Stimulated activated CD4-positive, alpha-beta T cell treated with anti-CD3 and anti-CD28 coated beads, TNF-alpha, amount 100 ng/mL, for 48 hours (primary cell): ENCODE results near the gene CNIH3.

Experiments
- DNase-seq, 3 donors: peaks; one replicate each; pipeline ENCODE4 v3.0.0-alpha.2; 2020; ENCODE audit warnings: low read depth in 3 of 3

The CNIH3 gene

GRCh38 chr1:224777180-224777579 is 161.1 kb downstream of the CNIH3 start:
- no peak for DNase-seq

- DNase-seq: no peak
Observed at GRCh38 chr1:224779536-224779935, 163.4 kb downstream of the CNIH3 start.

GRCh38 chr1:224780736-224781135 is 164.6 kb downstream of the CNIH3 start:
- no peak for DNase-seq

DNA sequence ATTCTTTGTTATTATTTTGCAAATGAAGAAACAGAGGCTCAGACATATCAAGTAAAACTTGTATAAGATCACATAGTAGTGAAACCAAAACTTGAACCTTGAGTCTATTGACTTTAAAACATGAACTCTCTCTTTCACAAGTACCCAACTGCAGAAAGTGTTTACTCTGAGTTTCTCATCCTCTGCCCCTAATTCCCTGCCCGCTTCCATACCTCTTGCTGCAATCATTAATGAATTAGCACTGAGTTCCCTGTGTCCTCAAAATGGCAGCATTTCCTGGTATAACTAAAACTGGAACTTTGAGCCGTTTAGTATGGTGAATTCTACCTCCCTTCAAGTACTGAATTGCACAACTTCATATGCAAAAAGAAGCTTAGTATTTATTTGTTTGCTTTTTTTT is 165.7 kb downstream of the CNIH3 start:
- DNase-seq: no peak

DNA sequence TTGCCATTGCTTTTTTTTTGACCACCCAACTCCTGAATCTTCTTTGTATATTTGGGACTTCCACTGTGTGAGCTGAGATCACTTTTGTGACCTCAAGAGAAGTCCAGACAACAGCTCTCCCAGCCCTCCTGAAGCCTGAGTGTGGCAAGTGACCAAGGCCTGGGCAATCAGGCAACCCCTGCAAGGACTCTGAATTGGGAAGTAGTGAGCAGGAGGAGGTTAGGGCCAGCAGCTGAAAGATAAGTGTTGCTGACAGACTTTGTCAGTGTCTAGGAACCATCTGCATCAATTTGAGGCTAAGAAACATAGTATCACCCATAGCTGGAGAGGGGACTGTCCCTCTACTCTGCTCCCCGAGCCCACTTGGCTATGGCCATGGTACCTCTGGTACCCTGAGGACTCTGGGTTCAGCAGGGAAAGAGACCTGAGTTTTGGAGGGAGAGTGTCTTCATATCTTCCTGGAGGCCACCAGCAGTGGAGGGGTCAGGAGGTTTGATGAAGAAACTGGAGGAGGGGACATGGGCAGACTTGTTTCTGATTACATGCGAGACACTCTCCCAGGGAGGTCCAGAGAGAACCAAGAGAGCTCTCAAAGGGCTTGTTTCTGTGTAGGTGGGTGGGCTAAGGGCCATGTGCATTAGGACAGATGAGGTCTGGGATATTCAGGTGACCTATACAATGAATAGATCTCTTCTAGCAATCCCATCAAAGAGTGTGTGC is 166.3 kb downstream of the CNIH3 start:
- DNase-seq: no peak

DNA sequence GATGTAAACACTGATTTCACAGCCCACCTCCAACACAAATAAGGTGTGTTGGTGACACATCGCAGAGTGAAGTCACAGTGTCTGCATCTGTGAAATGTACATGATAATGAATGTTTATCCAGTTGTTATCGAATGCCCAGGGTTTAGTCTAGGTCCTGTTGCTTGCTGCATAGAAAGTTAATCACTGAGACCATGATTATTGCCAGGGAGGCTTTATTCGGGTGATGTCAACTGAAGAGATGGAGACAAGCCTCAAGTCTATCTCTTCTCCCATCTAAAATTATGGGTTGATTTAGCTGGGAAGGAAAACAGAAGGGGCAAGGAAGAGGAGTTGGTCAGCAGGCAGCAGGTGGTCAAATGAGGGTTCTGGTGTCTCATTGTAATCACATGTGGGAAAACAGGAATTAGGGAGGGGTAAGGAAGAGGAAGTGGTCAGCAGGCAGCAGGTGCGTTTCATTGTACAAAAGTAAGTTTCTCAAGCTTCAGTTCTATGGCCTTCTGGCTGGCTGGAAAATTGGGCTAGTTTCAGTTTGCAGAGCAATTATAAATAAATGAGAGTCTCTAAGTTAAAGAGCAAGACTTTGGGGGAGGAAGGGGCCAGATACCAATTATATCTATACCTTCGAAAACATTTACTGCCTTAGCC is 167.0 kb downstream of the CNIH3 start:
- DNase-seq: no peak

GRCh38 chr1:224784265-224785039 is 168.3 kb downstream of the CNIH3 start:
- DNase-seq: no peak

GRCh38 chr1:224785040-224785328 is 168.9 kb downstream of the CNIH3 start:
- no peak for DNase-seq

DNA sequence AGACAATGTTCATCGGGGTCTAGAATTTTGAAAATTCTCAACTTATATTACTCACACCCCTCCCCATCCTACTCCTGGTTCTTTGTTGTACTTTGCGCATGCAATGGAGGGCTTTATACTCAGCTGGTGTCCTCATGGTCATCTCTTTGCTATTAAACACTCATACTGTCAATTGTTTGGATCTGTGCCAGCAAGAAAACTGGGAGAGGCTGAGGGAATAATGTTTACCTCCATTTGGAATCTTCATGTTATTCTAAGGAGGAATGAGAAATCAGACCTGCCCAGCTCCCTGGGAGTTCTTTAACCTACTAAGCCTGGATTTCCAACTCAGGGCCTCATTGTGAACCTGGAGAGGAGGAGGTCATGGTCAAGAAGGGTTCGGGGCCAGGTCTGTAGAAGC is 169.5 kb downstream of the CNIH3 start:
- DNase-seq: no peak

DNA sequence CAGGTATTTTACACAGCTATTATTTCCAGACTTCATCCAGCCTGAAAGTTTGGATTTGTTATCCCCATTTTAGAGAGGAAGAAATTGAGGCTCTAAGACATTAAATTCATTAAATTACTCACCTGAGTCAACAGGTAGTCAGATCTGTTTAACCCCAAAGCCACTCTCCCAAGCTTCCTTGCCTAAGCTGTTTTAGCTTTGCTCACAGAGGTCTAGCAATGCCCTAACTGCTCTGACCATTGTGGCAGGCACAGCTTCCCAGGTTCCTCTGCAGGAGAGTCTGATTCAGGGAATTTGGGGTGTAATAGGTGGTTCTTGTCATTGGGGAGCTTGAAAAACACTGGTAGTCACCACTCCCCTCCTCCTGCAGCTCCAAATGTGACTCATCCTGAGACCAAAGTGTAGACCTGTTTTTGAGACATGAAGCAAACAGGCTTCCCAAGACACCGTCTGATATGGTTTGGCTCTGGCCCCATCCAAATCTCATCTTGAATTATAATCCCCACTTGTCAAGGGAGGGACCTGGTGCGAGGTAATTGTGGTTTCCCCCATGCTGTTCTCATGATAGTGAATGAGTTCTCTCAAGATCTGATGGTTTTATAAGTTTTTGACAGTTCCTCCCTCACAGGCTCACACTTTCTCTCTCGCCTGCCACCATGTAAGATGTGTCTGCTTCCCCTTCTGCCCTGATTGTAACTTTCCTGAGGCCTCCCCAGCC is 170.6 kb downstream of the CNIH3 start:
- DNase-seq: no peak

DNA sequence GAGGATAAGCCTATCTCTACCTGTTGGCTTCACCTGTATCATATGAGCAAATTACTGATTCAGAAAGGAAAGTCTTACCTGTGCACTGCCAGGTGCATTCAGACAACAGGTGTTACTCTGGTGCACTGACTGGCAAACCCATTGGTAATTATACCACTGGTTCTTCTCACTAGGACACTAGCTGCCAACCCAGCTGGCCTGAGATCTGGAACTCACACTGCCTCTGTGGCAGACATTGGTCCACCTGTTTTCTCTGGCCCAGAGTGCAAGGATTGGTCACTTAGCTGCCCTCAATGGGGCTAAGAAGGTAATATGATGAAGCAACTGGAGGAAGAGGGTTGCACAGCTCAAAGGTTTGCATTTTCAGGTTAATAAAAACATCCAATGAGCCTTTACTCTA is 173.2 kb downstream of the CNIH3 start:
- no peak for DNase-seq
